ENCODE results near the gene SYNCRIP. TPM values are rescaled to one million over a fixed set of nuclear protein-coding genes. Genes with fewer than 3 reads are reported as not detected.

Gene SYNCRIP
- total RNA-seq, 6 experiments from 2014 or later = 122 to 139 (median 133) TPM

- DNase-seq = no peak
- H3K4me3 Mint-ChIP-seq = peak overlapping the region; percentile 99
- peaks cover 28% of the 10 kb centered on the region for H3K27me3 Mint-ChIP-seq (ENCODE audit: insufficient read depth)
- TF ChIP-seq, protein P1, sequence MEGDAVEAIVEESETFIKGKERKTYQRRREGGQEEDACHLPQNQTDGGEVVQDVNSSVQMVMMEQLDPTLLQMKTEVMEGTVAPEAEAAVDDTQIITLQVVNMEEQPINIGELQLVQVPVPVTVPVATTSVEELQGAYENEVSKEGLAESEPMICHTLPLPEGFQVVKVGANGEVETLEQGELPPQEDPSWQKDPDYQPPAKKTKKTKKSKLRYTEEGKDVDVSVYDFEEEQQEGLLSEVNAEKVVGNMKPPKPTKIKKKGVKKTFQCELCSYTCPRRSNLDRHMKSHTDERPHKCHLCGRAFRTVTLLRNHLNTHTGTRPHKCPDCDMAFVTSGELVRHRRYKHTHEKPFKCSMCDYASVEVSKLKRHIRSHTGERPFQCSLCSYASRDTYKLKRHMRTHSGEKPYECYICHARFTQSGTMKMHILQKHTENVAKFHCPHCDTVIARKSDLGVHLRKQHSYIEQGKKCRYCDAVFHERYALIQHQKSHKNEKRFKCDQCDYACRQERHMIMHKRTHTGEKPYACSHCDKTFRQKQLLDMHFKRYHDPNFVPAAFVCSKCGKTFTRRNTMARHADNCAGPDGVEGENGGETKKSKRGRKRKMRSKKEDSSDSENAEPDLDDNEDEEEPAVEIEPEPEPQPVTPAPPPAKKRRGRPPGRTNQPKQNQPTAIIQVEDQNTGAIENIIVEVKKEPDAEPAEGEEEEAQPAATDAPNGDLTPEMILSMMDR (IDR thresholded peaks at IDR 0.05) = no peak
- peaks cover 11% of the 10 kb centered on the region for H3K9me3 Mint-ChIP-seq
- H3K36me3 Mint-ChIP-seq (ENCODE audit: low read depth) = peaks cover 60% of the 10 kb centered on the region
- peaks cover 52% of the 10 kb centered on the region for H3K4me1 Mint-ChIP-seq (ENCODE audit: low read depth)
- peak overlapping the region; percentile 100 for H3K27ac Mint-ChIP-seq
Measured at GRCh38 chr6:85678026-85678601, 35.4 kb upstream of the SYNCRIP start.

- TF ChIP-seq, protein P1 (IDR thresholded peaks at IDR 0.05) = peak; percentile 47
- DNase-seq = no peak
- peaks cover 28% of the 10 kb centered on the region for H3K27me3 Mint-ChIP-seq (ENCODE audit: insufficient read depth)
- peaks cover 11% of the 10 kb centered on the region for H3K9me3 Mint-ChIP-seq
- peaks cover 59% of the 10 kb centered on the region for H3K4me1 Mint-ChIP-seq (ENCODE audit: low read depth)
- peak overlapping the region; percentile 99 for H3K4me3 Mint-ChIP-seq
- H3K27ac Mint-ChIP-seq = peak overlapping the region; percentile 100
- H3K36me3 Mint-ChIP-seq (ENCODE audit: low read depth) = peaks cover 66% of the 10 kb centered on the region
Measured at GRCh38 chr6:85677234-85677956, 34.7 kb upstream of the SYNCRIP start.

- Mint-ChIP-seq H3K4me3 (peak overlapping the region; percentile 99), H3K4me1 (ENCODE audit: low read depth) (peaks cover 64% of the 10 kb centered on the region), H3K9me3 (peaks cover 11% of the 10 kb centered on the region), H3K36me3 (ENCODE audit: low read depth) (peaks cover 66% of the 10 kb centered on the region), H3K27ac (peak overlapping the region; percentile 100), H3K27me3 (ENCODE audit: insufficient read depth) (peaks cover 28% of the 10 kb centered on the region)
- no peak for DNase-seq
- TF ChIP-seq, protein P1 (IDR thresholded peaks at IDR 0.05) = no peak
Measured at GRCh38 chr6:85676086-85676729, 33.5 kb upstream of the SYNCRIP start.

GRCh38 chr6:85675030-85675819 is 32.5 kb upstream of the SYNCRIP start:
- peaks cover 69% of the 10 kb centered on the region for H3K4me1 Mint-ChIP-seq (ENCODE audit: low read depth)
- peak overlapping the region; percentile 99 for H3K4me3 Mint-ChIP-seq
- TF ChIP-seq, protein P1 (IDR thresholded peaks at IDR 0.05) = no peak
- peaks cover 66% of the 10 kb centered on the region for H3K36me3 Mint-ChIP-seq (ENCODE audit: low read depth)
- peaks cover 26% of the 10 kb centered on the region for H3K27me3 Mint-ChIP-seq (ENCODE audit: insufficient read depth)
- DNase-seq = peak; percentile 48
- H3K27ac Mint-ChIP-seq = peak overlapping the region; percentile 100
- peaks cover 11% of the 10 kb centered on the region for H3K9me3 Mint-ChIP-seq

DNA sequence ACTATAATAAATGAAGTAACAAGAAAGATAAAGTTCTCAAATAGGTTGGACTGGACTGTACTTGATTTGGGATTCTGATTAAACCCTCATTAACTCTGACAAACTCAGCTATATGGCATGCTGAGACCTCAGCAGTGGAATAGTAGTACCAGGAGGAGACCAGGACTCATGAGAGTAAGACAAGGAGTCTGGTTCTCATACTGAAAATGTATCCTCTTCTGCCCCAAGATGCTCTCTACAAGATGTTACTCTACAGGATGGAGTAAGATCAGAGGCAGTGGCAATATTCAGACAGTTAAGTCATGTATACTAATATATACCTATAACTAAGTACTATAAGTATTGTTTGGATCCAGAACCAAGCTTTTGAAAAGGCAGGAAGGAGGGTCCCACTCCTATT is 31.9 kb upstream of the SYNCRIP start:
- peaks cover 69% of the 10 kb centered on the region for H3K4me1 Mint-ChIP-seq (ENCODE audit: low read depth)
- H3K27me3 Mint-ChIP-seq (ENCODE audit: insufficient read depth) = peaks cover 26% of the 10 kb centered on the region
- no peak for DNase-seq
- H3K27ac Mint-ChIP-seq = peak overlapping the region; percentile 100
- H3K36me3 Mint-ChIP-seq (ENCODE audit: low read depth) = peaks cover 66% of the 10 kb centered on the region
- TF ChIP-seq, protein P1 (IDR thresholded peaks at IDR 0.05) = no peak
- H3K9me3 Mint-ChIP-seq = peaks cover 11% of the 10 kb centered on the region
- peak overlapping the region; percentile 99 for H3K4me3 Mint-ChIP-seq
